HG03571 (cell line): ENCODE measurements around the gene ERBB3.

Experiments
- ATAC-seq: cut with Tn5 transposase; IDR thresholded peaks from one replicate; pipeline ENCODE4 v1.9.1; 2021; ENCODE audit not compliant: unreplicated experiment

ERBB3 gene

GRCh38 chr12:56078931-56079722 is 838 bp upstream of the ERBB3 start:
- peak; percentile 52 for ATAC-seq

- no peak for ATAC-seq
Measured at GRCh38 chr12:56080556-56081138, 682 bp downstream of the ERBB3 start.

GRCh38 chr12:56081393-56082347 is 1.7 kb downstream of the ERBB3 start:
- ATAC-seq: no peak

- ATAC-seq: no peak
Measured at GRCh38 chr12:56082382-56082781, 2.4 kb downstream of the ERBB3 start.

GRCh38 chr12:56082967-56083366 is 3.0 kb downstream of the ERBB3 start:
- ATAC-seq: no peak

- no peak for ATAC-seq
Measured at GRCh38 chr12:56084958-56085543, 5.1 kb downstream of the ERBB3 start.

GRCh38 chr12:56086096-56086495 is 6.1 kb downstream of the ERBB3 start:
- ATAC-seq: no peak

GRCh38 chr12:56086608-56087007 is 6.6 kb downstream of the ERBB3 start:
- no peak for ATAC-seq

GRCh38 chr12:56087220-56087619 is 7.3 kb downstream of the ERBB3 start:
- ATAC-seq: no peak

GRCh38 chr12:56097738-56098137 is 17.8 kb downstream of the ERBB3 start:
- ATAC-seq: no peak

GRCh38 chr12:56098592-56098991 is 18.6 kb downstream of the ERBB3 start:
- no peak for ATAC-seq

GRCh38 chr12:56099787-56100186 is 19.8 kb downstream of the ERBB3 start:
- no peak for ATAC-seq

GRCh38 chr12:56101045-56101444 is 21.1 kb downstream of the ERBB3 start:
- ATAC-seq: no peak

- ATAC-seq: no peak
Measured at GRCh38 chr12:56102683-56103065, 22.7 kb downstream of the ERBB3 start.

- ATAC-seq: no peak
Measured at GRCh38 chr12:56103066-56103711, 23.2 kb downstream of the ERBB3 start.

- ATAC-seq: no peak
Measured at GRCh38 chr12:56103823-56104108, 23.8 kb downstream of the ERBB3 start.

GRCh38 chr12:56104109-56104814 is 24.3 kb downstream of the ERBB3 start, which contains the start of gene PA2G4:
PA2G4 (plus strand) TSS chr12:56104559; CDS start chr12:56104738, 179 bp downstream.
- ATAC-seq: peak; percentile 93

GRCh38 chr12:56104815-56105608 is 25.0 kb downstream of the ERBB3 start:
- ATAC-seq: peak; percentile 2

- ATAC-seq: no peak
Measured at GRCh38 chr12:56105609-56105902, 25.6 kb downstream of the ERBB3 start.

GRCh38 chr12:56107242-56107641 is 27.3 kb downstream of the ERBB3 start:
- no peak for ATAC-seq
